H4 (cell line): ENCODE data around the gene SEC24D. TPM values are rescaled to one million over a fixed set of nuclear protein-coding genes. Genes with fewer than 3 reads are reported as not detected.
"Not testable (repeated sequence)": the region's sequence is repeated elsewhere in the genome, so short reads cannot be mapped to it uniquely, and the experiment has no call there.

ENCODE experiments used
- DNase-seq: peaks from one replicate; pipeline ENCODE4 v3.0.0-alpha.2; 2015; ENCODE audit warnings: low spot score
- total RNA-seq: library from RNA; depleted of rRNA; stranded (reverse); fragments of >200 nt; shearing (Covaris generic); gene quantifications from 2 replicates; pipeline ENCODE4 v1.2.3, GENCODE V29; 2014; rRNA removed

The SEC24D gene, protein sequence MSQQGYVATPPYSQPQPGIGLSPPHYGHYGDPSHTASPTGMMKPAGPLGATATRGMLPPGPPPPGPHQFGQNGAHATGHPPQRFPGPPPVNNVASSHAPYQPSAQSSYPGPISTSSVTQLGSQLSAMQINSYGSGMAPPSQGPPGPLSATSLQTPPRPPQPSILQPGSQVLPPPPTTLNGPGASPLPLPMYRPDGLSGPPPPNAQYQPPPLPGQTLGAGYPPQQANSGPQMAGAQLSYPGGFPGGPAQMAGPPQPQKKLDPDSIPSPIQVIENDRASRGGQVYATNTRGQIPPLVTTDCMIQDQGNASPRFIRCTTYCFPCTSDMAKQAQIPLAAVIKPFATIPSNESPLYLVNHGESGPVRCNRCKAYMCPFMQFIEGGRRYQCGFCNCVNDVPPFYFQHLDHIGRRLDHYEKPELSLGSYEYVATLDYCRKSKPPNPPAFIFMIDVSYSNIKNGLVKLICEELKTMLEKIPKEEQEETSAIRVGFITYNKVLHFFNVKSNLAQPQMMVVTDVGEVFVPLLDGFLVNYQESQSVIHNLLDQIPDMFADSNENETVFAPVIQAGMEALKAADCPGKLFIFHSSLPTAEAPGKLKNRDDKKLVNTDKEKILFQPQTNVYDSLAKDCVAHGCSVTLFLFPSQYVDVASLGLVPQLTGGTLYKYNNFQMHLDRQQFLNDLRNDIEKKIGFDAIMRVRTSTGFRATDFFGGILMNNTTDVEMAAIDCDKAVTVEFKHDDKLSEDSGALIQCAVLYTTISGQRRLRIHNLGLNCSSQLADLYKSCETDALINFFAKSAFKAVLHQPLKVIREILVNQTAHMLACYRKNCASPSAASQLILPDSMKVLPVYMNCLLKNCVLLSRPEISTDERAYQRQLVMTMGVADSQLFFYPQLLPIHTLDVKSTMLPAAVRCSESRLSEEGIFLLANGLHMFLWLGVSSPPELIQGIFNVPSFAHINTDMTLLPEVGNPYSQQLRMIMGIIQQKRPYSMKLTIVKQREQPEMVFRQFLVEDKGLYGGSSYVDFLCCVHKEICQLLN
- 41.0 and 62.8 TPM in 2 replicates for total RNA-seq

DNA sequence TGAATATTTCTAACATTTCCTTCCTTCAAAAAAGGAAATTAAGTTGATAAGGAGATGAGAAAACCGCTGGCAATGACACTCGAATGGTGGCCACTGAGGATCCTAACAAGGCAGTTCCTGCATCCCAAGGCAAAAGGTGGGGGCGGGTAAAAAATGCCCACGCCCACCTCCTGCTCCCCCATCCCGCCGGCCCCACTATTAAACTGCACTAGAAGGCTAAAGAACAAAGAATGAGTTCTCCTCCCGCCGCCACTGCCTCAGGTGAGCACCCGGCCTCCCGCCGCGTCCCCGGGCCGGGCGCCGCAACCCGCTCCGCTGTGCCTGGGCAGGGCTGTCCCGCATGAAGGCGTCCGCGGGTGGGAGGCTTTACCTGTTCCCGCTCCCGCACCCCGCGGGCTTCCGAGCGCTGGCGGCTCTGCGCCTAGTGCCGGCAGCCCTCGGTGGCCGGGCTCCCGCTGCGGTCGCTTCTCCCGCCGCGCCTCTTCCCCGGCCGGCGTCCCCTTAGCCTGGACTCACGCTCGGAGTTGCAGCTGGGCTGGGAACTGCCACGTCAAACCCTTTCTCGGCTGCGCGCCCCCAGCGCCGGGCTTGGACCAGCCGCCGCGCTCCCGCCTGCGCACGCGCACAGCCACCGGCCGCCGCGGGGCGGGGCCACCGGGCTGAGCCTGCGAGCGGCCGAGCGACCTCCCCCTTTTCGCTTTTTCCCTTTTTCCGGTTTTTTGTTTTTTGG is at the start of gene SEC24D:
TSS of gene SEC24D (minus strand) at position 556 of the 730 bp plus-strand sequence. CDS start 2,430 bp downstream, outside the sequence.
- peak; percentile 79 for DNase-seq

DNA sequence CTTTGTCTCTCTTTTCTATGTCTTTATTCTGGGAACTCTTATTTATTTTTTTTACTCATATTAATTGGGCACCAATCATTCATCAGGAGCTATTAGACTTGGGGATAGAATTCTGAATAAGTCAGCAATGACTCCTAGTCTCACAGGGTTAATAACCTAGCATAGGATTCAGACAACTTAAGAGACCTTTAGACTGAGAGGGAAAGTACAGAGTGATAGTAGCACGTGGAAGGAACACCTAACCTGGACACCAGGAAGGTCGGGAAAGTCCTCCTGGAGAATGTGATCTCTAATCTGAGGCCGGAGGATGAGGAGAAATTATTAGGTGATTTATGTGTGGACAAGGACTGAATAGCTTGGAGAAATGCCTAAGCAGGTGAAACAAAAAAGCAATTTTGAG is 48.8 kb upstream of the SEC24D start:
- no peak for DNase-seq

DNA sequence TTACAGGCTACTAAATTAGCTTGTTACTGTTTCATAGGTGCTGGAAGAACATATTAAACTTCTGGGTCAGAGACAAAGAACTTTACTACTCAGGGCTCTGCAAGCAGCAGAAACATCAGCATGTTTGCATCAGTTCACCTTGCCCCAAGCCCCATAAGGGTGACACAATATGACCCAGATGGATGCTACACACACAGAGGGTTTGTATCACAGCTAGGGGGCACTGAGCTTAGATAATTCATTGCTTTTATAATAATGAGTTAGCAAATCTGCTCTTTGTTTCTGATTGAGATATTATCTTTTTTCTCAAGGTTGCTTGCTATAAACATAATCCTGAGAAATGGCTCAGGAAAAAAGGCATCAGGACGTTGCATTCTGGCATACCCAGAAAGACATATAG is 47.9 kb upstream of the SEC24D start:
- no peak for DNase-seq

DNA sequence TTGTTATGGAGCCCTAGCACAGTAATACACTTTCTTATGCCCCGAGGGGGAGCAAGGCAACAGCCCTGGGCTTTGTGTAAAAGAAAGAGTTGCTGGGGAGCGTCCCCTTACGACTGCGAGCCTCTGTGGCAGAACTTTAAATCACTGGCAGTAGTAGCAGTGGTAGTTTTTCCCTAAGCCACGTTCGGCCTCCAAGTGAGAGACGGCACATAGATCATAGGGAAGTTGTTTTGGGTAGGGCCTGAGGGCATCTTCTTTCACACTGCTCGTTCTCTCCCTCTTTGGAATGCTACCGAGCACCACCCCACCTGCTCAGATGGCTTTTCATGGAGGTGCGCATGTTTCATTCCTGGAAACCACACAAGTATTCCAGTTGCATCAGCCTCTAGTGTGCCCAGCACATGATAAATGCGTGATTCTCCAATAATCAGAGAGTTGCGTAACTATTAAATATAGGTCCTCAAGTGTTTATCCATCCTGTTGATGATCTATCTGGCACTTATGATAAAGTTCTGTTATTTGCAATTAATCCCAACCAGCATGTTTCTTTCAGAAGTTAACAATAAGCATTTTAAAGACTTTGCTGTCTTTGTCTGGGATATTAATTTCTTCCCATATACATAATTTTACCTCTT is 45.7 kb upstream of the SEC24D start:
- no peak for DNase-seq

DNA sequence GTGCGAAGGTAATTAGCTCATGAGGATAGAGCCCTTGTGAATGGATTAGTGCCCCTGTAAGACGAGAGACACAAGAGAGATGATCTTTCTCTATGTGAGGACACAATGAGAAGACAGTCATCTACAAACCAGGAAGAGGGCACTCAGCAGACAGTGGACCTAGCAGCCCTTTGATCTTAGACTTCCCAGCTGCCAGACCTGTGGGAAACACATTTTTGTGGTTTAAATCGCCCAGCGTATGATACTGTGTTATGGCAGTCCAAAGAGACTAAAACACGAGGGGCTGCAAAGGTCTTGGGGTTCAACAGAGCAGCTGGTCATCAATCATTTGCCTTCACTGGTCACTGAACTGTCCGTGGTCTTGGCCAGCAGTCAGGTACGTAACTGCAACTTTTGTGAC is 43.5 kb upstream of the SEC24D start:
- no peak for DNase-seq

DNA sequence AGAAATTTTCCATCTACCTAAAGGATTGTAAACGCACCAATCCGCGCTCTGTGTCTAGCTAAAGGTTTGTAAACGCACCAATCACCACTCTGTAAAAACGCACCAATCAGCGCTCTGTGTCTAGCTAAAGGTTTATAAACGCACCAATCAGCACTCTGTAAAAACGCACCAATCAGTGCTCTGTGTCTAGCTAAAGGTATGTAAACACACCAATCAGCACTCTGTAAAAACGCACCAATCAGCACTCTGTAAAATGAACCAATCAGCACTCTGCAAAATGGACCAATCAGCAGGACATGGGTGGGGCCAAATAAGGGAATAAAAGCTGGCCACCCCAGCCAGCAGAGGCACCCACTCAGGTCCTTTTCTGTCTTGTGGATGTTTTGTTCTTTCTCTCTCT is 42.6 kb upstream of the SEC24D start:
- DNase-seq: not testable (repeated sequence)

DNA sequence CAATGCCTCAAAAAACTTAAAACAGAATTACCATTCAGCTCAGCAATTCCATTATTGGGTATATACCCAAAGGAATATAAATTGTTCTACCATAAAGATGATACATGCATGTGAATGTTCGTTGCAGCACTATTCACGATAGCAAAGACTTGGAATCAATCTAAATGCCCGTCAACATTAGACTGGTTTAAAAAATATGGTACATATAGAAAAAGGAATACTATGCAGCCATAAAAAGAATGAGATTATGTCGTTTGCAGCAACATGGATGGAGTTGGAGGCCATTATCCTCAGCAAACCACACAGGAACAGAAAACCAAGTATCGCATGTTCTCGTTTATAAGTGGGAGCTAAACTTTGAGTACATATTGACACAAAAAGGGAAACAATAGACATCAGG is 41.9 kb upstream of the SEC24D start:
- no peak for DNase-seq

DNA sequence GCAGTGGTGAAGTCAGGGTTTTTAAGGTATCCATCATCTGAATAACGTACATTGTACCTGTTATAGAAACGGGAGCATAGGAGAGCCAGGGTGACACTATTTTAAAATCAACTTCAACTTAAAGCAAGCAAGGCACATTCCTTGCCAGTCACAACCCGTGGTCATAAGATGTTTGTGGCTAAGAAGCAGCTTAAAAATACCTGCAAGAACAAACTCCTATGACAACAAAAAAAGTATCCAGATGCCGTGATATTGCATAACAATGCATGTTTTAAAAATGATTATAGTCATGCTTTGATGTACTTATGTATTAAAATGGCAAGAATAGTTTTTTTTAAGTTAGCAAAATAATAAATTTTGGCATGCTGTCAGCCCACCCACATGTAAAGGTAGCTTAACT is 36.3 kb upstream of the SEC24D start:
- no peak for DNase-seq

DNA sequence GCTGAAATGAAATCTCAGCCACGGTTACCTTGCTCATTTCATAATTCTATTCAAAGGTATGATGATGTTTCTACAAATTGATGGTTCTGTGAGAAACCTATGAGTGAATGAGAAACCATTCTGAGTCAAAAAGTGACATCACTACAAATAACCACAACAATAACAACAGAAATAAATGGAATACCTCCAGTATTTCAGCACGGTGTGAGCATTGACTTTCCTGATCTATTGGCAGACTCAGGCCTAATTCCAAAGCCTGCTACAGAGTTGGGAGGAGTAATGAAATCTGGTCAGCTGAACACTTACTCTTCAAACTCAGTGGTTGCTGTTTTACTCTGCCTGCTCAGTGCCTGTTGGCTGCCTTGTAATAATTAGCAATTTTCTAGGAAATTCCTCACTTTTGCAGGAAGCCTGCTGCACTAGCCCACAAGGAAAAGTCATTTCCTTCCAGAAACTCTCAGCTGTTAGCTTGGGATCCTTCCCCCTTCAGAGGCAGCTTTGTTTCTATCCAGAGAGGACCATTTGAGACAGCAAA is 33.9 kb upstream of the SEC24D start:
- DNase-seq: no peak

DNA sequence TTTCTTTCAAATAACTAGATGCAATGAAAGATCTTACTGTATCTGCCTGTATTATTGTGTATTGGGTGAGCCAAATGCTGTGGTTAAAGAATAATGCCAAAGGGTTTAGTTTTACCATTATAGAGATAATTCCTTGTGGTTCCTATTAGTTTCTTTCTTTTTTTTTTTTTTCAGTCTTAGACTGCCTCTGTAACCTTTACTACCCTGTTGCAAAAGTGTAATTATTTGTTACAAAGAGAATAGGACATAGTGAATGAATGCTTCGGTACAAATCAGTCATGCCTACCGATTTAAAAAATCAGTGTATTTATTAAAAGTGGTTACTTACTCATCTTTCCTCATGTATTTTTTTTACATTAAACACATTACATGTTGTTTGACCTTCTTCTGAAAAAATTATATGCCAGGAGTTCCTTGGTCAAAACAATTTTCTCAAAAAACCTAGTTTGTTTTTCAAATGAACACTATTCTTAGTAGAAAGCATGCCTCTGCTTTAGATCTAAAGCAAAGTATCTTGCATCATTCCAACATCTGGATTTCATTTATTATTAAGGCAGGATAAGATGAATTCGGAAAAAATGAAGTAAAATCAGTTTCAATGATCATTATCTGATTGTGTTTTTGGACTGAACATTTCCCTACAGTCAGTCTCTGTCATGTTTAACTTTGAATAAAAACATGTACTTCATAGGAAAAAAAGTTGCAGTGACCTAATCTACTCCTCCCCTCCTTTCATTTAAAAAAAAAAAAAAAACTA is 31.6 kb upstream of the SEC24D start:
- DNase-seq: no peak

DNA sequence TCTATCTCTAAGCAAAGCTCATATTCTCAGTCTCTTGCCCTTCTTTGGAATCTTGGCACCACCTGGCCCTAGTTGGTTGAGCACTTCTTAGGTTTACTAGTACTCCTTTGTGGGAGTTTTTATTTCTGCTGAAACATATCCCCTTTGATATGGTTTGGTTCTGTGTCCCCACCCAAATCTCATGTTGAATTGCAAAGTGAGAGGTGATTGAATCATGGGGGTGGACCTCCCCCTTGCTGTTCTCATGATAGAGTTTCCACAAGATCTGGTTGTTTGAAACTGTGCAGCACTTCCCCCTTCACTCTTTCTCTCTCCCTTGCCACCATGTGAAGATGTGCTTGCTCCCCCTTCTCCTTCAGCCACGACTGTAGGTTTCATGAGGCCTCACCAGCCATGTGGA is 30.5 kb upstream of the SEC24D start:
- DNase-seq: no peak

DNA sequence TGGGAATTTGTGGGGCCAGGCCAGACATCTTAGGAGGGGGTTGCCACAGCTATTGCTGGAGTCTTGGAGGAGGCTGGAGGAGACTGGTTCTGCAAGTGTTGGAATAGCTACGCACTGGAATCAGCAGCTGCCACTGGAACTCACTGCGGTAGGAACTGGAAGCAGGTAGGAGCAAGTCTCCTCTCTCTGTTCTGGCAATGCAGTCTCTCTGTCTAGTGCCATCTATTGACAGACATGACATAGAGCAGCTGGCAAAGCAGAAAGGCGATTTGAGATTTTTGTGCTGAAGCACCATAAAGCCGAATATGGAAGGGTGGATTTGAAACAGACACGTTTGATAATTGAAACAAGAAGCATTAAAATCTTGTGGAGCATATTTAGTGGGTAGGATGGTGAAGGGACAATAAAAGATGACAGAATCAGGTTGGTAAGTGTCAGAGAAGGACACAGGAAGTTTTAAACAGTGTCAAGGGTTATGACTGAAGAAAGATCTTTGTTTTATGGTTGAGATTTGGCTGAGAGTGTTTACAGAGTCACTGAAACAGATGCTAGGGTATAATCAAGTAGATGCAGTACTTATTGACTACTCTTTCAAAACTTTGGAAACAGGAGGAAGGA is 29.3 kb upstream of the SEC24D start:
- DNase-seq: peak; percentile 56

DNA sequence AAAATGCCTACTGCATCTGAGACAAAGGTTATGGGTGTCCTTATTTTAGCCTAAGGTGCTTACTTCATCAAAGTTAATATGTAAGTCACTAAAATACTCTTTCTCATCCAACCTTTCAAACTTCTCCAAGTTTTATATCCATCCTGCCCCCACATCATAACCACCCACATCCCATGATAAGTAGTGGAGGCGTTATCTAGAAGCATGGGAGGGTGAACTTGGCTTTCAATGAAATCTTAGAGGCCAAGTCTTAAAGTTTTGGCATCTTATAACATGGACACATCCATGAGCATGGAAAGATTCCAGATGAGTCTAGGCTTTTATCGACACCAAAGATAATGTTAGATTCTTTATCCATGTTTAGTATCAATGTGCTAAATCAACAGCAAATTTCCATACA is 22.9 kb upstream of the SEC24D start:
- DNase-seq: no peak

DNA sequence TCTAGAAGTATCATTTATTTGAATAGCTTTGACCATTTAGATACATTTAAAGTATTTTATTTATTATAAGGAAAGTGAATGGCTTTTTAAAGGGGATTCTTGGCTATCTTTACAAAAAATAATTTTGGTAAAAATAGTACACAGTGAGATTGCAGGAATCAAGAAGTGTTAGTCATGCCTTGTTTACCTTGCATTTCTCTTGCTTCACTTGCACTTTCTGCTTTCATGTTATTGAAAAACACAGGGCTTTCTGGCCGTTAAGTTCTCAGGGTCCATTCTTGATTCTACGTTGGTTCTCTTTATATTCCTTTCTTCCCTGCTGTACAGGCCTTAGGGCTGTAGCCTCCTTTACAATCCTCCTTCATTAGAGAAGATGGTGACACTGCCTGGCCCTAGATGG is 21.8 kb upstream of the SEC24D start:
- no peak for DNase-seq

DNA sequence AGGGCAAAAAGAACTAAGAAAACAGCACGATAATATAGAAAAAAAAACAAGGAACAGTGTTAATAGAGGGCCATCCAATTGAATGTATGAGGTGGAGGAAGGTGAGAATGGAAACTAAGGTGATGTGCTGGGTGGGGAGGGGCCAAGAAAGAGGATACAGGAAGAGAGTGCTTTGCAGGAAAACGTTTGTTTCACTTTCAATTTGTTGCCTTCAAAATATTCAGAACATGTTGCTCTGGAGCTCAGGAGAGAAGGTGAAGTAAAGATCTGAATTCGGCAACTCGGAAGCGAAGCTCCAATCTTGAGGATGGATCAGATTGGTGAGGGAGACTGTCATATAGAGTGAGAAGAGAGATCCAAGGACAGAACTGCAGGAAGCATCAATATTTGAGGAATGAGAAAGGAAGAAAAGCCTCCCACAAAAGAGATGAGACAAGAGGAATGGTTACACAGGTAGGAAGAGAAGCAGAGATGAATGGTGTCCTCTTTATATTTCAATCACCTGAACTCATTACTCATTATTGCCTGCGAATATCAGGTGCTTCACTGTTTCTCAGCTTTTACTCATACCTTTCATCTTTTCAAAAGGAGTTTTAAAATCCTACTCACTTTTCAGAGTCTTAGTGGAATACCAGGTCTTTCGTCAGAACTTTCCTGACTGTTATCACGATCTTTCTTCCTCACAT is 14.7 kb upstream of the SEC24D start:
- peak; percentile 45 for DNase-seq

DNA sequence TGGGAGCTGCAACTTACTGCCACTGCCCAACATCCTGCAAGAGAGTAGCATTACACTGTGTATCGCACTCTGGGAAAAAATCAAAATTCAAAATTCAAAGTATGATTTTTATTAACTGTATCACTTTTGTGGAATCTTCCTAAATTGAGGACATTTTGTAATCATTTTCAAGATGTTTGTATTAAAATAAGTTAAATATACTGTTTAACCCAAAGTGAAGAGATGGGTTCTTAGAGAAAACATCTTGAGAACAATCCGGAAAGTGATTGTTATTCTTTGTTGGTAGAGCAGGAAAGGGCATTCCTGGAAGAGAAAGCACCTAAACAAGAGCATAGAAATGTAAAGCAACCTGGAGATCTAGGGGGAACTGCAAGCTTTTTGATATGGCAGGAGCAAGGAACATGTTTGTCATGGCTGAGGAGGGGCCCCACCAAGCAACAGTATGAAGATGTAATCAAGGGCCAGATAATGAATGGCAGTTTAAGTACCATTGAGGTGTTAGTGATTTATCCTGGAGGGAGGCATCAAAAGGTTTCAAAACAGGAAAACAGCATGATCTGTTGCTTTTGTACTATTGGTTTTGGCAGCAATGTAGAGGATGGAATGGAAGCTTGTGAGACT is 14.1 kb upstream of the SEC24D start:
- no peak for DNase-seq

DNA sequence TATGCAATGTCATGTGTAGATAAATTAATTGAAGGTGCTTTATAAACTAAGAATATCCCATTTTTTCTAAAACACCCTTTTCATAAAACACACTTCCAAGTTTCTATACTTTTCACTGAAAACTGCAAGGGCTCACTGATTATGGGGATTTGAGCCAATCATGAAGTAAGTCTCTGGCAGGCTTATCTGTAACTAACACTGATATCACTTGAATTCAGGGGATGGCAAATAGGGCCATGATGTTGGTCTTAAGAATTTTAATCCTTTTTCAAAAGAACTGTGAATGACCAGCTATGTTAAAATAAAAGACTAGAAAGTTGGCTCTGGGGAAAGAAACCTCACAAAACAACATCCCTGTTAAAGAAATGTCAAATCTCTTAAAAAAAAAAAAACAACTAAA is 13.0 kb upstream of the SEC24D start:
- DNase-seq: no peak

DNA sequence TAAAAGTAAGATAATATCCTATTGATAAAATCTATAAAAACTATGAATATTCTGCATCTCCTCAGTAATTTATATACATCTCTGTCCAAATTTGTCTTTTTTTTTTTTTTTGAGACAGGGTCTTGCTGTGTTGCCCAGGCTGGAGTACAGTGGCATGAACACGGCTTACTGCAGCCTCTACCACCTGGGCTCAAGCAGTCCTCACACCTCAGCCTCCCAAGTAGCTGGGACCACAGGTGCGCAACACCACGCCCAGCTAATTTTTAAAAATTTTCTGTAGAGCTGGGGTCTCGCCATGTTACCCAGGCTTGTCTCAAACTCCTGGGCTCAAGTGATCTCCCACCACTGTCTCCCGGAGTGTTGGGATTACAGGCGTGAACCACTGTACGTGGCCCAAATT is 12.3 kb upstream of the SEC24D start:
- DNase-seq: no peak

DNA sequence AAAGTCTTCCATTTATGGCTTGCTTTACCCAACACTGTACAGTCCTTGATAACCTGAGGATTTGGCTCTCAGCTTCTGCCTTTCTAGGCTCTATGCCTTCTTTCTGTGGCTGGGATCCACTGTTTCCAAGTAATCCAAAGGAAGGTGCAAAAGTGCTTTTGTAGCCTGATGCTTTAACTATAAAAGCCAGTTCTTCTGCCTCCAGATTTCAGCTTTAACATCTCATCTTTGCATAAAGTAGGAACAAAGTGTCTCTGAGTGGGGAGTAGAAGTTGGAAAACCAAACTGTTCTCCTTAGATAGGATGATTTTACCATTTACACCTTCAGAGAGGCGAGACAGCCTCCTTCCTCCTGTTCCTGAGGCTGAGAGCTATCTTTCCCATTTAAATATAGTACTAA is 11.1 kb upstream of the SEC24D start:
- DNase-seq: no peak
